Tibial nerve (tissue), 4 donors: ENCODE results near the gene ZBTB16.

ENCODE experiments used
- CTCF ChIP-seq, 5 experiments: fragments of 200-600 bp in 3 of 5; fragments of 450-650 bp in 2 of 5; sonication (generic) in 3 of 5; IDR thresholded peaks; one replicate each; pipeline ENCODE4 v1.5.1; 2016 to 2019; ENCODE audit warnings: antibody characterized with exemption in 5 of 5, mild to moderate bottlenecking in 3 of 5, moderate library complexity in 2 of 5
- EP300 ChIP-seq, 2 donors: sonication (generic); formaldehyde crosslinking; IDR thresholded peaks; one replicate each; pipeline ENCODE4 v1.6.1; 2017; ENCODE audit warnings: antibody characterized with exemption in 2 of 2, mild to moderate bottlenecking in 1 of 2
- POLR2A ChIP-seq, 2 donors: fragments of 450-650 bp; IDR thresholded peaks; one replicate each; pipeline ENCODE4 v1.6.1; 2017; ENCODE audit warnings: antibody characterized with exemption in 2 of 2, mild to moderate bottlenecking in 2 of 2, moderate library complexity in 2 of 2

- no peak for TF ChIP-seq CTCF (IDR thresholded peaks at IDR 0.05)
- TF ChIP-seq POLR2A (IDR thresholded peaks at IDR 0.05), result no peak
- no peak for TF ChIP-seq EP300 (IDR thresholded peaks at IDR 0.05)
Observed at GRCh38 chr11:114015117-114015516, 44.4 kb upstream of the ZBTB16 start.
